ENCODE results near the gene ADCY9.

Gene ADCY9

GRCh38 chr16:4111748-4112696 is 4.2 kb downstream of the ADCY9 start:
- Histone ChIP-seq H3K27ac (ENCODE audit: insufficient read depth, low read length, poor library complexity, severe bottlenecking) (no peak overlapping the region), H3K4me1 (ENCODE audit: control insufficient read depth, insufficient read depth, low read length, poor library complexity, severe bottlenecking) (peaks cover 11% of the 10 kb centered on the region), H3K27me3 (replicated peaks; ENCODE audit: control insufficient read depth, insufficient read depth, low read length, poor library complexity, severe bottlenecking) (no peaks in the 10 kb centered on the region), H3K36me3 (ENCODE audit: control insufficient read depth, insufficient read depth, low read length) (no peaks in the 10 kb centered on the region), H3K4me3 (ENCODE audit: insufficient read depth, low read depth, low read length, poor library complexity, severe bottlenecking) (no peak overlapping the region), H3K9me3 (ENCODE audit: control insufficient read depth, low read length) (no peaks in the 10 kb centered on the region)
- no peak for DNase-seq

- Histone ChIP-seq H3K36me3 (ENCODE audit: control insufficient read depth, insufficient read depth, low read length) (no peaks in the 10 kb centered on the region), H3K4me1 (ENCODE audit: control insufficient read depth, insufficient read depth, low read length, poor library complexity, severe bottlenecking) (peaks cover 7% of the 10 kb centered on the region), H3K4me3 (ENCODE audit: insufficient read depth, low read depth, low read length, poor library complexity, severe bottlenecking) (no peak overlapping the region), H3K9me3 (ENCODE audit: control insufficient read depth, low read length) (no peaks in the 10 kb centered on the region), H3K27ac (ENCODE audit: insufficient read depth, low read length, poor library complexity, severe bottlenecking) (no peak overlapping the region), H3K27me3 (replicated peaks; ENCODE audit: control insufficient read depth, insufficient read depth, low read length, poor library complexity, severe bottlenecking) (no peaks in the 10 kb centered on the region)
- no peak for DNase-seq
Observed at GRCh38 chr16:4110680-4111079, 5.6 kb downstream of the ADCY9 start.

- no peak for DNase-seq
Observed at GRCh38 chr16:4110065-4110464, 6.2 kb downstream of the ADCY9 start.

GRCh38 chr16:4109250-4109736 is 6.9 kb downstream of the ADCY9 start:
- Histone ChIP-seq H3K36me3 (ENCODE audit: control insufficient read depth, insufficient read depth, low read length) (no peaks in the 10 kb centered on the region), H3K27ac (ENCODE audit: insufficient read depth, low read length, poor library complexity, severe bottlenecking) (no peak overlapping the region), H3K4me3 (ENCODE audit: insufficient read depth, low read depth, low read length, poor library complexity, severe bottlenecking) (no peak overlapping the region), H3K27me3 (replicated peaks; ENCODE audit: control insufficient read depth, insufficient read depth, low read length, poor library complexity, severe bottlenecking) (no peaks in the 10 kb centered on the region), H3K4me1 (ENCODE audit: control insufficient read depth, insufficient read depth, low read length, poor library complexity, severe bottlenecking) (no peaks in the 10 kb centered on the region), H3K9me3 (ENCODE audit: control insufficient read depth, low read length) (no peaks in the 10 kb centered on the region)
- no peak for DNase-seq

More at GRCh38 chr16:4110065-4110464, 6.2 kb downstream of the ADCY9 start:
- Histone ChIP-seq H3K4me3 (ENCODE audit: insufficient read depth, low read depth, low read length, poor library complexity, severe bottlenecking) (no peak overlapping the region), H3K27ac (ENCODE audit: insufficient read depth, low read length, poor library complexity, severe bottlenecking) (no peak overlapping the region), H3K4me1 (ENCODE audit: control insufficient read depth, insufficient read depth, low read length, poor library complexity, severe bottlenecking) (peaks cover 3% of the 10 kb centered on the region), H3K36me3 (ENCODE audit: control insufficient read depth, insufficient read depth, low read length) (no peaks in the 10 kb centered on the region), H3K27me3 (replicated peaks; ENCODE audit: control insufficient read depth, insufficient read depth, low read length, poor library complexity, severe bottlenecking) (no peaks in the 10 kb centered on the region), H3K9me3 (ENCODE audit: control insufficient read depth, low read length) (no peaks in the 10 kb centered on the region)

GRCh38 chr16:4106516-4106915 is 9.7 kb downstream of the ADCY9 start:
- H3K9me3 ChIP-seq (ENCODE audit: control insufficient read depth, low read length): no peaks in the 10 kb centered on the region
- no peaks in the 10 kb centered on the region for H3K4me1 ChIP-seq (ENCODE audit: control insufficient read depth, insufficient read depth, low read length, poor library complexity, severe bottlenecking)
- H3K27ac ChIP-seq (ENCODE audit: insufficient read depth, low read length, poor library complexity, severe bottlenecking): no peak overlapping the region
- H3K36me3 ChIP-seq (ENCODE audit: control insufficient read depth, insufficient read depth, low read length): no peaks in the 10 kb centered on the region
- DNase-seq: no peak
- H3K4me3 ChIP-seq (ENCODE audit: insufficient read depth, low read depth, low read length, poor library complexity, severe bottlenecking): no peak overlapping the region
- H3K27me3 ChIP-seq (replicated peaks; ENCODE audit: control insufficient read depth, insufficient read depth, low read length, poor library complexity, severe bottlenecking): no peaks in the 10 kb centered on the region

- DNase-seq: no peak
- Histone ChIP-seq H3K36me3 (ENCODE audit: control insufficient read depth, insufficient read depth, low read length) (no peaks in the 10 kb centered on the region), H3K4me3 (ENCODE audit: insufficient read depth, low read depth, low read length, poor library complexity, severe bottlenecking) (no peak overlapping the region), H3K27ac (ENCODE audit: insufficient read depth, low read length, poor library complexity, severe bottlenecking) (no peak overlapping the region), H3K9me3 (ENCODE audit: control insufficient read depth, low read length) (no peaks in the 10 kb centered on the region), H3K4me1 (ENCODE audit: control insufficient read depth, insufficient read depth, low read length, poor library complexity, severe bottlenecking) (no peaks in the 10 kb centered on the region), H3K27me3 (replicated peaks; ENCODE audit: control insufficient read depth, insufficient read depth, low read length, poor library complexity, severe bottlenecking) (no peaks in the 10 kb centered on the region)
Observed at GRCh38 chr16:4105848-4106247, 10.4 kb downstream of the ADCY9 start.

GRCh38 chr16:4103745-4104144 is 12.5 kb downstream of the ADCY9 start:
- H3K9me3 ChIP-seq (ENCODE audit: control insufficient read depth, low read length): no peaks in the 10 kb centered on the region
- H3K36me3 ChIP-seq (ENCODE audit: control insufficient read depth, insufficient read depth, low read length): no peaks in the 10 kb centered on the region

GRCh38 chr16:4101421-4102219 is 14.6 kb downstream of the ADCY9 start:
- Histone ChIP-seq H3K4me3 (ENCODE audit: insufficient read depth, low read depth, low read length, poor library complexity, severe bottlenecking) (no peak overlapping the region), H3K4me1 (ENCODE audit: control insufficient read depth, insufficient read depth, low read length, poor library complexity, severe bottlenecking) (no peaks in the 10 kb centered on the region), H3K36me3 (ENCODE audit: control insufficient read depth, insufficient read depth, low read length) (no peaks in the 10 kb centered on the region), H3K27me3 (replicated peaks; ENCODE audit: control insufficient read depth, insufficient read depth, low read length, poor library complexity, severe bottlenecking) (no peaks in the 10 kb centered on the region), H3K27ac (ENCODE audit: insufficient read depth, low read length, poor library complexity, severe bottlenecking) (no peak overlapping the region), H3K9me3 (ENCODE audit: control insufficient read depth, low read length) (no peaks in the 10 kb centered on the region)
- DNase-seq: no peak

More at GRCh38 chr16:4103745-4104144, 12.5 kb downstream of the ADCY9 start:
- Histone ChIP-seq H3K4me3 (ENCODE audit: insufficient read depth, low read depth, low read length, poor library complexity, severe bottlenecking) (no peak overlapping the region), H3K27me3 (replicated peaks; ENCODE audit: control insufficient read depth, insufficient read depth, low read length, poor library complexity, severe bottlenecking) (no peaks in the 10 kb centered on the region), H3K27ac (ENCODE audit: insufficient read depth, low read length, poor library complexity, severe bottlenecking) (no peak overlapping the region), H3K4me1 (ENCODE audit: control insufficient read depth, insufficient read depth, low read length, poor library complexity, severe bottlenecking) (no peaks in the 10 kb centered on the region)
- no peak for DNase-seq

GRCh38 chr16:4098501-4098900 is 17.7 kb downstream of the ADCY9 start:
- H3K4me3 ChIP-seq (ENCODE audit: insufficient read depth, low read depth, low read length, poor library complexity, severe bottlenecking): no peak overlapping the region
- DNase-seq: no peak
- H3K27me3 ChIP-seq (replicated peaks; ENCODE audit: control insufficient read depth, insufficient read depth, low read length, poor library complexity, severe bottlenecking): no peaks in the 10 kb centered on the region
- no peak overlapping the region for H3K27ac ChIP-seq (ENCODE audit: insufficient read depth, low read length, poor library complexity, severe bottlenecking)
- H3K9me3 ChIP-seq (ENCODE audit: control insufficient read depth, low read length): no peaks in the 10 kb centered on the region
- H3K4me1 ChIP-seq (ENCODE audit: control insufficient read depth, insufficient read depth, low read length, poor library complexity, severe bottlenecking): no peaks in the 10 kb centered on the region
- H3K36me3 ChIP-seq (ENCODE audit: control insufficient read depth, insufficient read depth, low read length): no peaks in the 10 kb centered on the region

- Histone ChIP-seq H3K9me3 (ENCODE audit: control insufficient read depth, low read length) (no peaks in the 10 kb centered on the region), H3K4me3 (ENCODE audit: insufficient read depth, low read depth, low read length, poor library complexity, severe bottlenecking) (no peak overlapping the region), H3K27ac (ENCODE audit: insufficient read depth, low read length, poor library complexity, severe bottlenecking) (no peak overlapping the region), H3K27me3 (replicated peaks; ENCODE audit: control insufficient read depth, insufficient read depth, low read length, poor library complexity, severe bottlenecking) (no peaks in the 10 kb centered on the region), H3K36me3 (ENCODE audit: control insufficient read depth, insufficient read depth, low read length) (no peaks in the 10 kb centered on the region), H3K4me1 (ENCODE audit: control insufficient read depth, insufficient read depth, low read length, poor library complexity, severe bottlenecking) (no peaks in the 10 kb centered on the region)
- DNase-seq: no peak
Observed at GRCh38 chr16:4097826-4098240, 18.4 kb downstream of the ADCY9 start.
